CD4-positive, alpha-beta T cell treated with Interleukin-4 for 1 hour (primary cell): Measurements from ENCODE around the gene METTL17.
"Not testable (repeated sequence)": the region's sequence is repeated elsewhere in the genome, so short reads cannot be mapped to it uniquely, and the experiment has no call there.

Experiments
- DNase-seq, 2 donors: peaks; one replicate each; pipeline ENCODE4 v3.0.0-alpha.2; 2020 to 2022

The METTL17 gene

DNA sequence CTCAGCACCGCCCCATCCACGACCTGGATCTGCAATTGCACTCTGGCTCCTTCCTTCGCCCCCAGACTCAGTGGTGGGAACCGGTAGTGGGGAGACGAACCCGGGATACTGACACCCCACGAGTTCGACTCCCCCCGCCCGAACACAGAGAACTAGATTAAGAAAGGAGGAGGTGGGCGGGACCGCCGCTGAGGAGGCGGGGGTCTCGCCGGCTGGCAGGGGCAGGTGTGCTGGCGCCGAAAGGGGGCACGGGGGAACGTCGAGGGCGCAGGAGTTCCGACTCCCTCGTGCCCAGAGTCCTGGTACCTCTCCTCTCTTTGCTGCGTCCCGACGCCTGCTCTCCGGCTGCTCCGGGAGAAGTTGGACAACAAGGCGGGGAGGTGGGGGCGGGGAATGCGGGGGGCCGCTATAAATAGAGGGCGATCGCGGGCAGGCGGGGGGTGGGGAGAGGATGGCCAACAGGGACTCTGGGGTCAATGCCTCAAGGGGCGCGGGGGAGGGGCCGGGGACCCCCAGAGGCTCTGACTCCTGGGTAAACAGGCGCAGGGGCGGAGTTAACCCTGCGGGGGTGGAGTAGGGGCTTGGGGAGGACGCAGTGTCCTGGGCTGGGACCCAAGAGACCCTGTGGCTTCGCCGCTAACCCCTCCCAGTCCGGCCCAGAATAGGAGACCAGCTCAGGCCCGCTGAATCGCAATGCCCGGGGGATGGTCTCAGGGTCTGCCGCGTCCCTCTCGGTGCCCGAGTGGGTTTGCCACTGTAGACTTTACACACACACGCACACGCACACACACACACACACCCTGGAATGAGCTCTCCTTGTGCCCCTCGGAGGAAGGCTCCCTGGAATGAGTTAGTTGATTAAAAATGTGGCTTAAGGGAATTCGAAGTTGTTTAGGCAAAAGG, 35.8 kb downstream of the METTL17 start:
- no peak for DNase-seq

GRCh38 chr14:21026274-21026987, 36.7 kb downstream of the METTL17 start:
- no peak for DNase-seq

GRCh38 chr14:21026988-21027315, 37.2 kb downstream of the METTL17 start:
- no peak for DNase-seq

DNA sequence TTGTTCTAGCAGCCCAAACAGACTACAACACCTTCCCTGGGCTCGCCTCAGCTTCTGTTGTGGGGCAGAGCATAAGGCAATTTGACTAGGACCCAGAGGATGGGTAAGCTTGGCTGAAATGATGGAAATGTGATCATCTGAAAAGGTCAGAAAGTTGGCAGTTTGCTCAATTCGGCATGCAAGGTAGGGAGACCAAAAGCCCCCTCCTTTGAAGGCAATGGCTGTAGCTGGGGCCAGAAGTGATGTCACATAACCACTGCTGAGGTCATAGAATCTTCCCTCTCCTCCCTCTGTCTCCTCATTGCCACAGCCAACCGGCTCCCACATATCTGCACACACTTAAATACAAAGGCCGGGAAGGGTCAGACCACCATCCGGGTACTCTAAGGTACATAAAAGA, 40.1 kb downstream of the METTL17 start, which contains the start of gene TPPP2:
Gene TPPP2, plus strand, starts transcription at position 301 of the 400 bp plus-strand sequence. CDS start 365 bp downstream, outside the sequence.
- no peak for DNase-seq

DNA sequence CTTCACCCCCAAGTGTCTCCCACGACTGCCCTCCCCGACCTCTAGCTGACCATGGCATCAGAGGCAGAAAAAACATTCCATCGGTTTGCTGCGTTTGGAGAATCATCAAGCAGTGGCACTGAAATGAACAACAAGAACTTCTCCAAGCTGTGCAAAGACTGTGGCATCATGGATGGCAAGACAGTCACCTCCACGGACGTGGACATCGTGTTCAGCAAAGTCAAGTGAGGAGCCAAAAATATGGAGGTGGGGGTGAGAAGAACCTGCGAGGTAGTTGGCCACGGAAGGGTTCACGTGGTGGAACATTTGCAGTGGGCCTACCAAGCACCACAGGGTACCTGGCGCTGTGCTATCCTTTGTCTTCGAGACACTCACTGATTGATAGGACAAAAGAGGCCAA, 40.8 kb downstream of the METTL17 start:
- no peak for DNase-seq

DNA sequence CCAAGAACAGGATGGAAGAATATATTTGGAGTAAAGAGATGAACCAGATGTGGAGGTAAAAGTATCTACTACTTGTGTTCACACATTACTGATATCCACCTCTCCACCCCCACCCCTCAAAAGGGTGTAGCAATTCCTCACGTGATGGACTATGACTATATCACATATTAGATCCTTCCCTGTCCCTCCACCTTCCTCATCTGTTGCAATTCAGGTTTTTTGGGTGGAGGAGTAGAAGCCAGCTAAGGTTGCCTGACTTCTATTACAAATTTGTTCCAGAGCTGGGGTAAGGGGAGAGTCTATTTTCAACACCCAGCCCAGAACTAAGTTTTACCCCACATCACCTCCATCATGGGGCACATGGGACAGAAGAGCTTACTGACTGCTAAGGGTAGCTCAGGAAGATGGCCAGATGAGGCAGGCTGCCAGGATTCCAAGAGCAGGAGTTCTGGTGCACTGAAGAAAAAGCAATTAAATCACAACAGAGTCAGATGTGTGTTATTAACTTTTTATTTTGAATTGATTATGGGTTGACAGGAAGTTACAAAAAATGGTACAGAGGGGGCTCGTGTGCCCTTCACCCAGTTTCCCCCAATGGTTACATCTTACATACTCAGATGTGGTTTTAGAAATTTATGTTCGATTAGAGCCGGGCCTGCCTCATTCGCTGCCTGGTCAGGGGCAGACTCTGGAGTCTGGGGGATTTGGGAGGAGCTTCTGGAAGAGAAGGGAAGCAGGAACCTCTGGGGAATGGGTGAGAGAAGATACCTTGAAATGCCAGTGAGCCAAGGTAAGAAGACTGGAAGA, 42.7 kb downstream of the METTL17 start:
- DNase-seq: no peak

GRCh38 chr14:21033133-21033698, 43.4 kb downstream of the METTL17 start:
- no peak for DNase-seq

DNA sequence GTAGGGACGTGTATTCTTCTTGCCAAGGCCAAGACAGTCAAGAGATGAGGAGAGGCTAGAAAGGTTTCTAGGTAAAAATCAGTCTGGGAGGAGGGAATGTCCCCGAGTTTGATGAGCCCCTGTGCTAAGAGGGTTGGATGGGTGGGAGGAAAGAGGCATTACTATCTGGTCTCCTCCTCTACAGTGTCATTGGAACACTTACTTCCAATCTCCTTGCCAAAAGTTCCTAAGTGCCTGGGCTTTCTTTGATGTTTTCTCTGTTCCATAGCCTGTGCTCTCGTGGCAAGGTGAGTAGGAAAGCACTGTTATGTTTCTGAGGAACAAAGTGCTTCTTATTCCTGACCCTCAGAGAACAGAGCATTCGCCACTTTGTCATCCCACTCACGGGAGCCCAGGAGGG, 44.9 kb downstream of the METTL17 start, which contains the start of gene RNASE13:
Gene RNASE13, minus strand, starts transcription at position 101 of the 400 bp plus-strand sequence. CDS start 519 bp downstream, outside the sequence.
- DNase-seq: no peak

- peak in 1 of 2 donors; percentile 20 for DNase-seq
These were observed 47.0 kb downstream of the METTL17 start for GRCh38 chr14:21036751-21037150.

DNA sequence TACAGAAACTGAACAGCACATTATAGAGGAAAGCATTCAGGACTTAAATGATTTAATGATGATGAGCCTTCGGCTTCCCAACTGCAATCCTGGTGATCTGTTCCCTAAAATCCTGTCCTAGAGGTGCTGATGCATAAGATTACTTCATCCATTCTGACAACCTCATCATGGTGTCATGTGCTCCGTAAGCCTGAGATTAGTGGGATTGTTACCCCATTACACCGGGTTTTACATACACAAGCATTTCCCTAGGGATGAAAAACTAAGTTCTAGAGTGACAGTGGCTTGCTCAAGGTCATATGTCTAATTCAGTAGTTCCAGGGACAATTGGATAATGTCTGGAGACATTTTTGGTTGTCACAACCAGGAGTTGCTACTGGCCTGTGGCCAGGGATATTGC, 47.4 kb downstream of the METTL17 start:
- no peak for DNase-seq

- no peak for DNase-seq
These were observed 49.0 kb downstream of the METTL17 start for GRCh38 chr14:21038441-21039422.

DNA sequence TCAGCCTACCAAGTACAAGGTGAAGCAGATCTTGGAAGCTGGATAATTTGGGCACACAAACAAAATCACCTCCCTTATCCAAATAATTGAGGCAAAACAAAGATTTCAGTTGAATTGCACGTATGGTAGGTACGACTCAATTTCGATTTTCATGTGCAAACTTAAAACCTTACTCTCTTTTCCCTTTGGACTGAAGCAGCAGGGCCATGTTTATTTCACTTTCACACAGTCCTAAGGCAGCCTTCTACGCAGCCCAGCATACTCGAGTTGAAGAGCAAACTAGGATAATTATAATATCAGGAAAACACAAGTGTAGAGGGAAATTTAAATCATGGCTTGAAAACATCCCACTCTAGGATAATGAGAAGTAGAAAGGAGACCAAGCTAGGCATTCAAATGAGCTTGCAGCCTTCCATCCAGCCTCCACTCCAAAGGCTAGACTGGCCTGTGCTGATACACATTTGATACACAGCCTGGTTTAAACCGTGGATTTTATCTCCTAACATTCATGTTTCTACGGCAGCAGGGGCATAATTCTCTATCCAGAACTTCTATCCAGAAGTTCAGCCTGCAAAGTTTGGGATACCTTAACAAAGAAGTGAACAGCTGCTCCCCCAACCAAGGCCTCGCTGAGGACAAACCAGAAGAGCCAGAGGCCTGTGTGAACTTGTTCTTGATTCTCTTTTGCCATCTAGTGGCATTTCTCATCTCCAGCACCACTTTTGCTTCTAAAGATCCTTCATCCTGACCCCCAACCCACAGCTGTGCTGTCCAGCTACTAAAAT, 50.0 kb downstream of the METTL17 start:
- peak; percentile 21 to 59 for DNase-seq

DNA sequence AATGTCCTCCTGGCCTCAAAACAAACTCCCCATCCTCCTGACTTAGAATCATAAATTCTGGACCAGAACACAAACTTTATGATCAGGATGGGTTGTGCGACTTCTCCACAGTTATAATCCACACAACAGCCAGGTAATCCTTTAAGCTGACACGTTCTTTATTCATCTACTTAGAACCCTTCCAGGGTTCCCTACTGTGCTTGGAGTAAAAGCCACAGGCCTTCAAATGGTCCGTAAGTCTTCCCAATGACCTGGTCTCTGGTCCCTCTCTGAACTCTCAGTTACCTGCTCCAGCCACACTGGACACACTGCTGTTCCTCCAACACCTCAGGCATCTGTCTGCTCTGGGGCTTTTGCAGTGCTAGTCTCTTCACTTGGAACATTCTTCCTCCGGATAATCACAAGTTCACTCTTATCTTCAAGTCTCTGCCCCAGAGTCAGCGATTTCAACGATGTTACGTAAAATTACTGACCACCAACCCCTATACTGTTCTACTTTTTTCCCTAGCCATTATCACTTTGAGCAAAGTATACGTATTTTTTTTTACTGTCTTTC, 50.7 kb downstream of the METTL17 start:
- no peak for DNase-seq

- not testable (repeated sequence) for DNase-seq
These were observed 51.2 kb downstream of the METTL17 start for GRCh38 chr14:21040941-21041340.

DNA sequence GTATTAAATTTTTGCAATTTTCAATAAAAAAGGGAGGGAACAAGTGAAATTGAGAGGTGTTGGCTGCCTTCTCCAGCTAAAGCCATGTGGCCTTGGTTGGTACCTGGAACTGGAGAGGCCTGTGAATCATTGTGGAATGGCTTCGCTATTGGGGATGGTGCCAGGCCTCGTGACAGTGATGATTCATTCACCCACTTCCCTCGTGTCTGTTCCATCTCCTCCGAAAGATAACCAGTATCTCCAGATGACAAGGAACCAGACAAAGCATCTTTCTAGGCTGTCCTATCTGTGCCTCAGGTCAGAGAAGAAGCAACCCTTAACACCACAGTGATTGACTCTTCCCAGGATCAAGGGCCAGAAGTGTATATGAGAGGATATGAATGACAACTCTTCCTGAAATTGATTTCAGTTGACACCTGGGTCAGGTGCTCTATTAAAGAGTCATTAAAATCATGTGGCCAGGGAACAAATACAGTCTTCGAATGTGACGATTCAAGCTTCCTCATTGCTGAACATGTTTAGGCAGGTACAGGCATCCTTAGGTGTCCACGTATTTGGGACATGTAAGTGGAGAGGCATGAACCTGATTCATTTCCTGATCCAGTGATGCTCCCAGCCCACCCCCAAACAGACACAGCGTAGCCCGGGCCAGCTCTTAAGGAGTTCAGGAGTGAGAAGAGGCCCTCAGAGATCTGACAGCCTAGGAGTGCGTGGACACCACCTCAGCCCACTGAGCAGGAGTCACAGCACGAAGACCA, 52.1 kb downstream of the METTL17 start, which contains the start of gene RNASE7:
Gene RNASE7, plus strand, starts transcription at position 687 of the 758 bp plus-strand sequence. CDS start 631 bp downstream, outside the sequence.
- DNase-seq: no peak

GRCh38 chr14:21042918-21043317, 53.1 kb downstream of the METTL17 start:
- no peak for DNase-seq

- no peak for DNase-seq
These were observed 53.7 kb downstream of the METTL17 start for GRCh38 chr14:21043387-21043973.

- DNase-seq: peak in 1 of 2 donors; percentile 22
These were observed 54.3 kb downstream of the METTL17 start for GRCh38 chr14:21043974-21044618.
